GM12892 (cell line): ENCODE data around the gene SLC27A4.

ENCODE experiments used
- DNase-seq: peaks from one replicate; pipeline ENCODE4 v3.0.0; 2011; ENCODE audit not compliant: insufficient read length
- FAIRE-seq: peaks from 2 replicates; lab custom pipeline; 2011; peaks lifted over from hg19 to GRCh38; lab: Jason Lieb, UNC
- POLR2A ChIP-seq: IDR thresholded peaks from 2 replicates; pipeline ENCODE4 v1.6.1; 2011; ENCODE audit warnings: low read depth, low read length, control low read depth
- POLR2AphosphoS5 ChIP-seq: IDR thresholded peaks from 2 replicates; pipeline ENCODE4 v1.6.1; 2011; ENCODE audit warnings: low read depth, low read length, control low read depth
- TAF1 ChIP-seq: IDR thresholded peaks from 2 replicates; pipeline ENCODE4 v1.6.1; 2011; ENCODE audit warnings: low read depth, mild to moderate bottlenecking, control low read depth, low read length, borderline replicate concordance

Gene SLC27A4

GRCh38 chr9:128399861-128400260 is 59.5 kb downstream of the SLC27A4 start:
- DNase-seq: no peak
- TF ChIP-seq POLR2AphosphoS5 (no peak), TAF1 (no peak), POLR2A (no peak)
- FAIRE-seq: no peak

- FAIRE-seq (no peak), DNase-seq (no peak)
- TF ChIP-seq POLR2A (no peak), POLR2AphosphoS5 (no peak), TAF1 (no peak)
Observed at GRCh38 chr9:128404560-128404959, 64.2 kb downstream of the SLC27A4 start.

- TF ChIP-seq TAF1: no peak
- TF ChIP-seq POLR2A: no peak
- TF ChIP-seq POLR2AphosphoS5: no peak
Observed at GRCh38 chr9:128405077-128405779, 64.9 kb downstream of the SLC27A4 start.

GRCh38 chr9:128405780-128406171 is 65.4 kb downstream of the SLC27A4 start:
- FAIRE-seq (no peak), DNase-seq (no peak)
- no peak for TF ChIP-seq POLR2AphosphoS5

More at GRCh38 chr9:128405077-128405779, 64.9 kb downstream of the SLC27A4 start:
- DNase-seq (no peak), FAIRE-seq (no peak)

GRCh38 chr9:128406848-128407391 is 66.6 kb downstream of the SLC27A4 start:
- DNase-seq (no peak), FAIRE-seq (no peak)
- no peak for TF ChIP-seq POLR2AphosphoS5
- TF ChIP-seq POLR2A: no peak
- no peak for TF ChIP-seq TAF1

- TF ChIP-seq POLR2AphosphoS5: no peak
- TF ChIP-seq TAF1: no peak
- no peak for TF ChIP-seq POLR2A
- DNase-seq (no peak), FAIRE-seq (no peak)
Observed at GRCh38 chr9:128408963-128409431, 68.7 kb downstream of the SLC27A4 start.

GRCh38 chr9:128409450-128409849 is 69.1 kb downstream of the SLC27A4 start:
- no peak for FAIRE-seq
- TF ChIP-seq POLR2AphosphoS5 (no peak), POLR2A (no peak), TAF1 (no peak)
- DNase-seq: no peak

- FAIRE-seq (no peak), DNase-seq (no peak)
- TF ChIP-seq POLR2A: no peak
- no peak for TF ChIP-seq TAF1
- no peak for TF ChIP-seq POLR2AphosphoS5
Observed at GRCh38 chr9:128409978-128410377, 69.7 kb downstream of the SLC27A4 start.
